HG02798 (cell line): Measurements from ENCODE around the gene LIPC.

Experiments
- ATAC-seq: cut with Tn5 transposase; IDR thresholded peaks from one replicate; pipeline ENCODE4 v1.9.1; 2021; ENCODE audit warnings: mild to moderate bottlenecking; ENCODE audit not compliant: unreplicated experiment, poor library complexity

The LIPC gene

DNA sequence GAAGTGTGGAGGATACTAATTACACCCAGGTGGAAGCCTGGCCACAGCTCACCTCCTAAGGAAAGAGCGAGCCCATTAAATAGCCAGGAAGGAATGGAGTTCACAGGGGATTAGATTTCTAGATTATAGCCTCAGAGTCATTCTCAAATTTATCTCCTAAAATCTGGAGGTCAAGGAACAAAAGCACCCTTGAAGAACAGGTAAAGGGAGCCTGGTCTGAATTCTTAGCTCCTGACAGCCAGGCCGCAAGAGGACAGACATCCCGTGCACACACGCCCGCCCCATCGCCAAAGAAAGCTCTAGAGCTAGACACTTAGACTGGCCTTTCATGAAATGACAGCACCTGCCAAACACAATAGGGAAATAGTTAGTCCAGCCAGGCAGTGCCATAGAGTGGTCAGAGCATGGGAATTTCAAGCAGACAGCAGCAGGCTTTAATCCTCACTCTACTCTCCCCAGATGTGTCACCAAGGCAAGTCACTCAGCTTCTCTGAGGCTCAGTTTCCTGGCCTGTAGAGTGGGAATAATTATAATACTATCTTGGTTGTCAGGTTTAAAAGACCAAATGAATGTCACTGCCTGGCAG is 59.2 kb downstream of the LIPC start:
- no peak for ATAC-seq

GRCh38 chr15:58491499-58492202 is 59.9 kb downstream of the LIPC start:
- no peak for ATAC-seq

DNA sequence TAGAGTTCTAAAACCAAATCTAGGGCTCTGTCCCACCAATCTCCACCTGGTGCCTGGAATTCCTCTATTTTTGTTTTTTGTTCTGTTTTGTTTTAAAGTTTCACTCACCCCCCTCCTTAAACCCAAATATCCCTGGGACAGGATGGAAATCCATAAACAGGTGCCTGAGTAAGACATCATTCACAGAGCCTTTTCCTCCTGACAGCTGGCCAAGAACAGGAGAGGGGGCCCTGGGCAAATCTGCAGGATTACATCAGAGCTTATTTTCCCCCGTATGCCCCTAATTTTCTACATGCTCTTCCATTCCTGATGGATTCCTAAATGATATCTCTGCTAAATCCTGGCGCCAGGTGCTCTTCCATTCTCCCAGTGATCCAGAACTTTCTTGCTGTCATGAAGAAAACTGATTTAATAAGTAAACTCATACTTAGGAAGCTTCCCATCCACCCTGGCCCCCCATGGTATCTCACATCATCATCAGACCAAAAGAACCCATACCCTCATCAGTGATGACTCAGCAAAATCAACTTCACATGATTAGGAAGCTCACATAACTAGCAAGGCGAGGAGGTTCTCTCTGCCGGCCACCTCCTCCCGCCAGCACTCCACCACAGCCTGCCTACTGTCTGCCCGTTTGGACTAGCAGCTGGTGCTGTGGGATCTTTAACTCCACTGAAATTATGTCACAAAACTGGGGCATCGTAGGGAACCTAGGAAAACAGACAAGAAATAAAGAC is 61.0 kb downstream of the LIPC start:
- no peak for ATAC-seq

DNA sequence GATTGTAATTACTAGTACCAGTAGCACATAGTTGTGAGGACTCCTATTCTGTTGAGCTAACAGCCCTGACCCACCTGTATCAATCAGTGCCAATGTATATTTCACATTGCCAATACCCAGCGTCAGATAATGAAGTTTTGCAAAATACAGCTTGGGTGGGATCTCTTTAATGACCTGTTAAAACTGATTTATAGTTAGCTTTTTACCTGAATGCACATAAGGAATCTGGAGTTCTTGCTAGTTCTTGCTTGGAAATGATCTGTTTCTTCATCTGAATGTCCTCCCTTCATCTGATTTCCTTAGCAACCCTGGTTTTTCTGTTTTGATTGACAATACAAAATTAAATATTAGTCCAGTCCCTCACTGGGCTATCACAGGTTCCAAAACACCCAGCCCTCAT is 62.8 kb downstream of the LIPC start:
- ATAC-seq, result no peak

DNA sequence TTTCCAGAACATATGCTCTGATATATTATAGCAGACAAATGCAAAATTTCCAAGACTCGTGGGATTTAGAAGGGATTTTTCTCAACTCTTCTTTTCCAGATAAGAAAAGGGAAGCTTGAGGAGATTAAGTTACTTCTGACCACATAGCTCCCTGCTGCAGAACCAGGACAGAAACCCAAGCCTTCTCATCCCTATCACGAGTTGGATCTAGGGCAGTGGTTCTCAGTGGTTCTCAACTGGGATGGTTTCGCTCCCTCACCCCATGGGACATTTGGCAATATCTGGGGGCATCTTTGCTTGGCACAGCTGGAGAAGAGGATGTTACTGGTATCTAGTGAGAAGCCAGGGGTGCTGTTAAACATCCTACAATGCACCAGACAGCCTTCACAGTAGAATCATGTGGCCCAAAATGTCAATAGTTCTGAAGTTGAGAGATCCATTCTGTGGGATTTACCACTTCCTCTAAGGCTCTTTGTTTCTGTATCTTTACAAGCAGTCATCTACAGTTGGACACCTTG is 64.2 kb downstream of the LIPC start:
- ATAC-seq, result no peak

- ATAC-seq, result no peak
Measured at GRCh38 chr15:58497046-58497785, 65.4 kb downstream of the LIPC start.

DNA sequence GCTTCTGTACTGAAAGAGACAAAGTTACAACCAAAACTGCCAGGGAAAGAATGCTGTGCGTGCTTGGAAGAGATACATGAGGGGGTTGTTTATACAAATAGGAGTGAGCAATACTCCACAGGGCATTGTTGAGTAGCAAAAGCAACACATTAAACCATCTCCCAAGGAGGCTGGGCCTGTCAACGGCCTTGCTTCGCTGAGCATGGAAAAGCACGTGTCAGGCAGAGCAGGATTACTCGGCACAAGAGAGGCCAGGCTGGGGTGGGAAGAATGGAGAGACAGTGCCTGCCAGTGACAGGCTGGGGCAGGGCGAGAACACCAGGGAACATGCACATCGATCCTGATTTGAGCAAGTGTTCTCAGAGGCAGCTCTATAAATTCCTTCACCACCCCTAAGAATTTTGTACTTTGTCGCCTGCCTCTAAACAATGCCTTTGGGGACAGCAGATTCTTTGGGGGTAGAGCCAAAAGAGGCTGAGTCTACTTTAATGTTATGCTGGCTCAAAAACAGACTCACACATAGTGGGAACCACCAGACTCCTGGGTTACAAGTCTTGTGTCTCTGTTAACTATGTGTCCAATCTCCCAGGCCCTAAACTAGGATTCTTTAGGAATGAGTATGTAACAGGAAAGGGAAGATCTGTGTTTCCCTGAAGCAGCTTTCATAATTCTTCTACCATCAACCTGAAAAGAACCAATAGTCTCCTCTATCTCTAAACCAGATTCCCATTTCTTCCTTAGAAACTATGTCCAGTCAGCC is 67.2 kb downstream of the LIPC start:
- no peak for ATAC-seq

- ATAC-seq, result no peak
Measured at GRCh38 chr15:58501006-58501405, 69.2 kb downstream of the LIPC start.

DNA sequence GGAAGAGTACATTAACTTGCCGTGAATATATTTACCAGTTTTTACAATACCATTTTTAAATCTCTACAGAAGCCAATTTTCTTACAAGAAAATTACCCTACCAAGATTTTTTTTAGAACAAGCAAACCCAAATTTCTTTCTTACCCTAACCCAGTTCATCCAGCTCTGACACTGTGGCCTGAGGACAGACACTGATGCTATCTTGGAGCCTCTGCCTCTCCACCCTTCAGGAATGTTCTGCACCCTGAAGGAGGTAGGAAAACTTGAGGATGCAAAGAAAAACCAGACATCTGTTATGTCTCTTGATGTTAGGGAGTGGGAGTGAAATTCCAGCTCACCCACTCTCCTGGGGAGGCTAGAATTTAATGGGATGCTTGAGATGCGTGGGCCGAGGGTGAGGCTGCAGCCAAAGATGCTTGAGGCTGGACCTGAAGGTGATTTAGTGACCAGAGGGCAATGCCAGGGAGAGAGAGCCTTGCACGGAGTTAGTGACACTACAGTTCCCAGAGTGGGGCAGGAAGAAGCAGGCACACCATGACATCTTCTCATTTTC is 69.9 kb downstream of the LIPC start:
- no peak for ATAC-seq

DNA sequence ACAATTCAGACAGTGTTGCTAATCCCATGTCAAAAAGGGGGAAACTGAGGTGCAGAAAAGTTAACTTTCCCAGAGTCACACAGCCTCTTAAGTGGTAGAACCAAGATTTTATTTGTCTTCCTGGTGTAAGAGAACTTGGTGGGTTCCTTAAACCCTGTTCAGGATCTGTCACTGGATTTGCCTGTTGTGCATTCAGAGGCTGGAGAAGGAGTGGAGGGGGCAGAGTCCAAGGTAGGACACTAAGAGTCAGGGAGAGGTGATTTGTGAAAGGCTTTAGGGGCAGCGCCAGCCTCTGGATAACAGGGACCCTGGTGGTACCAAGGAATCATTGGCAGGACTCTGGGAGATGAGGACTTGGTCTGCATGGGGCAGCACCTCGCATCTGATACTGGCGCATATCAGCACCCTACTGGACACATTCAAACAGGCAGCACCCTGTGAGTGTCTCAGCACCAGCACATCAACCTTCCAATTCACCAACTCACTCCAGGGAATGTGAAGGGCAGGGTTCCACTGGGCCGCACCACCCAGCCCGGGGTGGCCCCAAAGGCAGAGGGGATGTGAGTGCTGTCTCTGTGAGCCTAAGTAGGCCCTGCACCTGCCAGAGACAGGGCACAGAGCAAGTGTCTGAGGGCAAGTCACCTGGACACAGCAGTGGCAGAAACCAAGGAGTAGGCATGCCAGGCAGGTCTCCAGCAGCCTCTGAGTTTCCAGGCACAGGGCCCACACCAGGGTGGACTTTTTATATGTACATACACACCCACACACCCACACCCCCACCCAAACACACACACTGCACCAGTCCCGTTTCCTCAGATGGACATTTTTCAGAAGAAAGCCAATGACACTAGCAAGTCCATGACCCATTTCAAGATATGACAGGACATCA is 71.6 kb downstream of the LIPC start:
- ATAC-seq, result no peak

DNA sequence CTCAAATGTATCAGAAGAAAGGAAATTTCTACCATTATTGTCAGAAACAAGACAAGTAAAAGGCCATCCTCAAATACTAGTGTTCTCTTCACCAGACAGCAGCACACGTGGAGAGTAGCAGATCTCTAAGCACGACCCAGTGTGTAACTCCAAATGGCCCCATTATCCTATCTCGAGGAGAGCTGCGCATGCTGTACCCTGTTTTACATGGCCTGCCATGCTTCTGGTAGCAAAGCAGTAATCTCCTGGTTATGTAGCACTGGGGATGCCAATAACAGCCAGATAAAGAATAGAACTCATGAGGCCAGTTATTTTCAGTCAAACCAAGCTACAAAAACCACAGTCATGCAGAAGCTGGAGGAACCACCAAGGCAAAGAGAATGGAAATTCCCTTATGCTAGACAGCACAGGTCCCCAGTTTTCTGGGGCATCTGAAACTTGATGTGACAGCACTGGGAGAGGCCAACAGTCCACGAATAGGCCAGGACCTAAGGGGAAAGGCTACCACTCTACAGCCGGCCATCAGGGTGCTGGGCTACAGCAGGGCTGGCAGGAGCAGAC is 73.0 kb downstream of the LIPC start:
- no peak for ATAC-seq

GRCh38 chr15:58505581-58505980 is 73.8 kb downstream of the LIPC start:
- no peak for ATAC-seq

DNA sequence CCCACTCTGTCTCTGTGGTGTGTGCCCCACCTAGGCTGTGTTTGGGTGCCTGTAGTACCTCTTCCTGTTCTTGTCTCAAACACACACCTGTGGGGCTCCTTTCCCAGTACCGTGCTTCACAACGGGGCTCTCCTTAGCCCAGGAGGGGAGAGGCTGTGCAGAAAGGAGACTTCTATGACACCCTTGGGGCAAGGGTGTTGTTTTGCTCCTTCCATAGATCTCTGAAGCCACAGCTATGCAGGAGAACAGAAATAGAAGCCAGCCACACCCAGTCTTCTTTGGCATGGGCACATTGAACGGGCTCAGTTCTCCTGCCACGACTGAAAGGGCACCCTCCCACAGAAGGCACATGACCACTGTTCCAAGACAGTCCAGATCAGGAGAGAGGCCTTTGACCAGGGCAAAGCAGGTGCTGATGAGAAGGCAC is 74.3 kb downstream of the LIPC start:
- no peak for ATAC-seq

- ATAC-seq, result no peak
Measured at GRCh38 chr15:58506783-58507668, 75.2 kb downstream of the LIPC start.

GRCh38 chr15:58509556-58509955 is 77.8 kb downstream of the LIPC start:
- no peak for ATAC-seq

GRCh38 chr15:58510715-58511598 is 79.2 kb downstream of the LIPC start:
- ATAC-seq, result no peak

- ATAC-seq, result no peak
Measured at GRCh38 chr15:58511599-58511987, 79.8 kb downstream of the LIPC start.
